ENCODE data around the gene GJB6.
"Not testable (repeated sequence)": the region's sequence is repeated elsewhere in the genome, so short reads cannot be mapped to it uniquely, and the experiment has no call there.

GJB6 gene

DNA sequence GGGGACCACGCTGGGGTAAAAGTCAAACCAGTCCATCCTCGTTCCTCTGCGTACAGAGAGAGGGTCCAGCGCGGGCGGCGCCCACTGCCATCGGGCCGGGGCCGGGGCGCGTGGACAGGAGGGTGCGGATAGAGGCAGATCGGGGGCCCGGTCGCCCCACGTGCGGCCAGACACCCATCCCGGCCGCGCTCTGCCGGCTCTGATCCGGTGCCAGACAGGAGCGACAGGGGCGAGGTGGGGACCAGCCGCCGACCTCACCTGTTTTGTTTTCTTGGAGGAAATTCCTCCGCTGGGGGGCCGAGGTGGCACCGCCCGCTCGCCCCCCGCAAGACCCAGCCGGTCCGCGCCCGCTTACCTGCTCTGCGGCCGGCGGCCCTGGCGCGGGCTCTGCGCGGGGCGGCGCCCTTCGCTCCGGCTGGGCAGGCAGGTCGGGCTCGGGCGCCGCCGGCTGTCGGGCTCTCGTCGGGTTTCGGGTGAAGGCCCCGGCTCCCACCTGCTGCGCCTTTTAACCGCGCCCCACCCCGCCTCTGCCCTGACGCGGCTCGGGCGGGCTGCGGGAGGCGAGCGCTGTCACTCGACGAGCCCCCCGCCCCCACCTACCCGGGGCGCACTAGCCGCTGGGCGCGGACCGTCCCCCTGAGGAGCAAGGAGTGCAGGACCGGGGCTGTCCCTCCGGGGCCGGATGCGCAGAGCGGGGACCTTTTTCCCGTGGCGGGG, at the start of gene GJB6:
GJB6 (minus strand) TSS at position 481 of the 717 bp plus-strand sequence. CDS start 8,839 bp downstream, outside the sequence.
- no peak for DNase-seq (ENCODE audit: low spot score)

DNA sequence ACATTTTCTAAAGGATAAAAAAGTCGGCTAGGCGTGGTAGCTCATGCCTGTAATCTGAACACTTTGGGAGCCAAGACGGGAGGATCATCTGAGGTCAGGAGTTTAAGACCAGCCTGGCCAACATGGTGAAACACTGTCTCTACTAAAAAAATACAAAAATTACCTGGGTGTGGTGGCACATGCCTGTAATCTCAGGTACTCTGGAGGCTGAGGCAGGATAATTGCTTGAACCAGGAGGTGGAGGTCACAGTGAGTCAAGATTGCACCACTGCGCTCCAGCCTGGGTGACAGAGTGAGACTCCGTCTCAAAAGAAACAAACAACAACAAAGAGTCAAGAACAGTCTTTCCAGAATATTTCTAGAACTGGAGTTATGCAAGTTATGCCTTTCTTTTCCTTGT, 44.8 kb upstream of the GJB6 start:
- not testable (repeated sequence) for DNase-seq (ENCODE audit: low spot score)

DNA sequence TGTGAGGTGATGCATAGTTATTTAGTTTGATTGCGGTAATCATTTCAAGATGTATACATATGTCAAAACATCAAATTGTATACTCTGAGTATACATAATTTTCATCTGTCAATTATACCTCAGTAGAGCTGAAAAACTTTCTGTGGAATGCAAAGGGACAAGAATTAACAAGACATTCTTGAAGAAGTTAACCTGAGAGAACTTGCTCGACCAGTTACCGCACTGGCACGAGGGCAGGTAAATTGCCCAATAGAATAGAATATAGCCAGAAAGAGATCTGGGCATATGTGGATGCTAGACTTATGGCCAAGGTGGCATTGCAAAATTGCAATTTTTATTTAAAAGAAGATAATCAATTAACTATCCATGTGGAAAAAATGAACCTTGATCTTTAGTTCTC, 42.3 kb upstream of the GJB6 start:
- no peak for DNase-seq (ENCODE audit: low spot score)

DNA sequence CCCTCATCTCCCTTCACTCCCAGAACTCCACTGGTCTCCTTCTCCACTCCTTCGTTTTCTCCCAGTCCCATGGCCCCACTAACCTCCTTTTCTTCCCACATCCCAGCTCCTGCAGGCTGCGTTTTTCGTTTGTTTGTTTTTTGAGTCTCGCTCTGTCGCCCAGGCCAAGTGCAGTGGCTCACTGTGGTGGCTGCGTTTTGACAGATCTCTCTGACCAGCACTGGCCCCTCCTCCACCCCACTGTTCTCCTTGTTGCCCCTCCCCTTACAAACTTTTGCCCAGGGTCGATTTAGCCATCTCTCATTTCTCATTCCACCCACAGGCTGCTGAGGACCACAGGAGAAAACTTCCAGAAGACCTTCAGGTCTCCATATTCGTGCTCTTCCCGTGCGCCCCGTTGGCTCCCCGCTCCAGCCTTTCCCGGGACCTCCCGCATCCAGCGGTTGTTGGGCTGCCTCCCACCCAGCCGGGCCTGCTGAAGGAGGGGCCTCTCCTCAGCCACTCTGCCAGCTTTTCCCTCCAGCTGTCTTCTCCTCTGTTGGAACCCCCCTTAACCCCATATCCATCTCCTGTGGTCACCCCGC, 40.6 kb upstream of the GJB6 start:
- DNase-seq (ENCODE audit: low spot score) = no peak

DNA sequence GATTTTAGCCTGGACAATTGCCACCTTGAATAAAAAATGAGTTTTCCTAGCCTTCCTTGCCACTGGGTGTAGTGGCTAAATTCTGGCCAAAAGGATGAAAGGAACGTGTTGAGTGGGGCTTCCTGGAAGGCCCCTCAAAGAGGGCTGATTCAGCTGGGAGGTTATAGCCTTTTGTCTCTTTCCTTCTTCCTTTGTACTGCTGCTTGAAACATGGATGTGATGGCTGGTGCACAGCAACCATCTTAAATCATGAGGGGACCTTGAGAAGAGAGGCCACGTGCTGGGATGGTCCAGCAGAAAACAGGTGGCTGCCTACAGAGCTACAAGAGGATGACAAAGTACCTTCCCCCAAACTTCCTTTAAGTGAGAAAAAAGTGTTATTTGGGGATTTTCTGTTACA, 40.0 kb upstream of the GJB6 start:
- no peak for DNase-seq (ENCODE audit: low spot score)

DNA sequence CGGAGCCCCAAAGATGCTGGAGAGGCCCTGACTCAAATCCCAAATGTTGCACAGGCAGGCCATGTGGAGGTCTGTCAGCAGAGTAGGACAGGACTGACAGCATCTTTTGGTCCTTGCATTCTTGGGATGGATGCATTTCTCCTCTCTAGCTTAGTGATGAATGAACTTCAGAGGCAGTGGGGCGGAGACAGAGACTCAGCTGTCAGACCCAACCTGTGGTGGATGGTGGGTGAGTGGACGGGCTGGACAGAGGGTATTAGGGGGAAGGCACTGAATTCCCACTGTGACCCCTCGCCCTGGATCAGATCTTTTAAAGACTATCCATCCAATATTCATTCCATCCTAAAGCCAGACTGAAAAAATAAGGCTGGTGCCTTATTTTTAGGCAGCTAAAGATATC, 39.3 kb upstream of the GJB6 start:
- no peak for DNase-seq (ENCODE audit: low spot score)

DNA sequence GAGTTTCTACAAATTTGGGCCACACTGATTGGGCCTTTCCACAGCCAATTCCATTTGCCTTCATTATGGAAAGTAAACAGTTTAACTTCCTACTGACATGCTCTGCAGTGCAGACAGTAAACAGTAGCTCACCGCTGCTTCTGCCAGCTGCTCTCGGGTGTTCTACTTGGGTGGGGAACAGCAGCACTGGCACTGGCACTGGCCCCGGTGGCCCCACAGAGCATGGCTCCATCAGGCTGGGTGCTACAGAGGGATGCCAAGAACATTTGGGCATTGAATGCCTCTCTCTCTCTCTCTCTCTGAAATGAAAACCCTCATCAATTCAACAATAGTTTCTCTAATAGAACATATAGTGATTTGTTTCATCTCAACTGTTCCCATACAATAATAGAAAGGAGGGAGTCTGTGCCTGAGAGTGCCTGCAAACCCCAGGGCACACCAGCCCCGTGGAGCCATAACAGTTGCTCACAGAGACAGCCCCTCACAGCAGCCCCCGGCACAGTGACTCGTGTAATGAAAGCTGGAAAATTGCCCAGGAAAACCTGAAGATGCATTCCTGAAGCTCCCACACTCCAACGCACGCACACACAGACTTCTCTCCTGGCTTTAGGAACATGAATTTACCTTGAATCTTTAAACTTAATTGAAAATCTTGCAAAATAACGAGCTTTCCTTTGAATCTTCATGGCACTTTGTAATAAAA, 38.2 kb upstream of the GJB6 start:
- DNase-seq (ENCODE audit: low spot score) = no peak

DNA sequence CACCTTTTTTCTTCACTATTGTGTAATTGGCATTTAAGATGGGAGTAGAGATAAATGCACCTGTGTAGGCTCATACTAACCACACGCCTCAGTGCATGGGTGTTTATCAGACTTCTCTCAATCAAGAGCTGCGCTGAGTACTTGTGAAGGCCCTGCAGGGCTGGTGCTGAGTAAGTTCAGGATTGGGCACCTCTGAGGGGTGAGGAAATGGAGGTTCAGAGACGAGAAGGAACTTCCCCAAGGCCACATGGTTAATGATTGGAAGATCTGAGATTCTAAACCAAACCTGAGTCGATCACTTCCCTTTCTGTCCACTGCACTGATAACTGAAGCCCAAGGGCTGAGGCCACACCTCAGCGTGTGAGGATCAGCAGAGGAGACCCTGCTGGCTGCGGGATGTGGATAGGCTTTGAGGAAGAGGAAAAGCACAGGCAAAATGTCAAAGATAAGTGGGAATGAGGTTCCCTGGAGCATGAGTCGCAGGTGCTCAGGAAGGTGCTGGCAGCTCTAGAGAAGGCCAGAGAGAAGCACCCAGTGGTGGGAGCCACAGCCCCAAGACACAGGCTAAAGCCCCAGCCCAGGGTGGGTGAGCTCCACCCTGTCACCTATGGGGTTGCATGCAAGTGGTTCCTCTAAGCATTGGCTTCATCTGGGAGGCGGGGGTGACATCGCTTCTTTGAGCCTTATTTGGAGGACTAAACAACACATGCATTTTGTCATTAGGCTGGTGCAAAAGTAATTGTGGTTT, 32.3 kb upstream of the GJB6 start:
- DNase-seq (ENCODE audit: low spot score) = no peak

DNA sequence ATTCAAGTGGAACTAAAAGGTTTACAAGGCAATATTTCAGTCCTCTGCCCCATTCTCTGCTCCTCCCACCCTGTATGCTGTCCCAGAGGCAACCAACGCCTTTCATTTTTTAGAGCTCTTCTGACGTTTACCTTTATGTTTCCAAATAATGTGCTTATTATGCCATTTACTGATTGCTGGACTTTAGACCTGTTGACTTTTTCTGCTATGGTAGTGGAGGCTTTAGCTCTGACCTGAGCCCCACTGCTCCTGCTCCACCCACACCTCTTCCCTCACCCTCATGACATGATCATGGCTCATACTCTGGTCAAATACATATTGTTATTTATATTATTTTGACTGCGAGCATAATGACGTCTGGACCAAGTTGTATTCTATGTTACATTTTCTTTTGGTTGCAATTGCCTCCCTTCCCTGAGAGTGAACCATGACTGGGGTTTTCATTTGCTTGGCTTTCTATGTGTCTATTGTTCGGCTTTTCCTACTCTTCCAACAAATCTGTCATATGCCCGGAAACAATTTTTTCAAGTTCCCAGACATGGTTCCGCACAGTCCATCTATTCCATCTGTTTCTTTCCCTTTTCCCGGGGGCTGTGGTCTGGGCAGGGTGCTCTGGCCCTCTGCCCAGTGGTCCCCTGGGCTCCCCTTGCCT, 31.4 kb upstream of the GJB6 start:
- DNase-seq (ENCODE audit: low spot score) = no peak

DNA sequence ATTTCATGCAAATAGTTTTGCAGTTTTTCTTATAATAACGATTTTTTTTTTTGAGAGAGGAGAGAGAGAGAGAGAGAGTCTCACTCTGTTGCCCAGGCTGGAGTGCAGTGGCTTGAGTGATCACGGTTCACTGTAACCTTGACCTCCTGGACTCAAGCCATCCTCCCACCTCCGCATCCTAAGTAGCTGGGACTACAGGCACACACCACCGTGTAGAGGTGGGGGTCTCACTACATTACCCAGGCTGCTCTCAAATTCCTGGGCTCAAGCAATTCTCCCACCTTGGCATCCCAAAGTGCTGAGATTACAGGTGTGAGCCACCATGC, 26.8 kb upstream of the GJB6 start:
- DNase-seq (ENCODE audit: low spot score) = no peak

DNA sequence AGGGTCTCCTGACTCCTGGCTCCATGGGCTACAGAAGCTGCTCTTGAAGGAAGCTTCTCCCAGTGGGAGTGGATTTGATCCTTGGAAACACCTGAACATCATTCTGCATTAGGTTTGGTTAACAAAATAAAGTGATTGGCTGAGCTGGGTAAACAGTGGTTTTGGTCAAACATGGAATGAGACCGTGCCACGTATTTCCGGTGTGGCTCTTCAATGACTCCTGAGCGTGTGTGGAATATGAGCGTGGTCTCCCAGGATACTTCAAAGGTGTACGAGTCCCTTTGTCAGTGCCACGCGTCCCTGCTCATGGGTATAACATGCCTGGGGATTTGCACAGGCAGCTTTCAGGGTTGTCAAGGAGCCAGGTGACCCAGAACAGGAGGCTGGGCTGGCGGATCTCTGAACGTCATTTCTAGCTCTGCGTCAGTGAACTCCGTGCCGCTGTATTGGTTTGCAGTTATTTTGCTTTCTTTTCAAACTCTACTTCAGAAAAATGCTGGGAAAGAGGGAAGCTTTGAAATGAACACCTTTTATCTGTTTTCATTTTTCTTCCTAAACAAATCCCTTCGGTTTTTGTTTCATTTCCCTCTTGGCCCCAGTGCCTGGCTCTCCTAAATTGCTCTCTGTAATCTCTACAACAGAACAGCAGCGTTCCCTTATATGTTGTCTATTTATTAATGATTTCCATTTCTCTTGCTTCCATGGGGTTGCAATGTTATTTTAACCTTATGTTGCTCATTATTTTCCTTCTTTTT, 26.3 kb upstream of the GJB6 start:
- no peak for DNase-seq (ENCODE audit: low spot score)

DNA sequence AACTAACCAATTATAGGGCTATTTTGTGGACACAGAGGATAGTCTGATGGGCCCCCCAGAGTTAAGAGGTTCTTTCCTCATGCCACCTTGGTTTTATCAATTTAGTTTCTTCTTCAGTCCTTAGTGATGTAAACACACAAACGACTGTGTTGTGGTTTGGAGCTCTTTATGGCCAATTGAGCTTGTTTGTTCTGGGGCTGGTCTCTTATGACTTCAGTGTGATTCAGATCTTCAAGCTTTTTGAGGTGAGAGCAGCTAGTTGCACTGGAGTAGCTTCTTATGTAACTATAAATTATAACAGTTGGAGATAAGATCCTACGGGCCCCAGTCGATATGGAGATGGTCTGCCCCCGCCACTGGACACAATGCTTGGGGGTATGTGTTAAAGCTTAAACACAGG, 22.0 kb upstream of the GJB6 start:
- no peak for DNase-seq (ENCODE audit: low spot score)

DNA sequence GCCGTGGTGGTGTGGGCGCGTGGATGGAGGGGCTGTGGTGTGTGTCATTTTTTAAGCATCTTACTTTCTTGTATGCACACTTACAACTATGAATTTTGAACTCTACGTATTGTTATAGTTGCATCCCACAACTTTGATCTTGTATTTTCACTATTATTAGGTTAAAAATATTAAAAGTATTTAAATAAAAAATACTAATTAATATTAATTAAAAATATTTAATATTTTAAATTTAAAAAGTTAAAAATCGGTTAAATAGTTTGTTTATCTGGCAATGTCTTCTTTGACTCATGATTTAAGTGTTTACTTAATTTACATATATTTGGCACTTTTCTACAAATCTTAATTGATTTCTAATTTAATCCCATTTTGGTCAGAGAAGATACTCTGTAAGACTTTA, 17.8 kb upstream of the GJB6 start:
- no peak for DNase-seq (ENCODE audit: low spot score)

DNA sequence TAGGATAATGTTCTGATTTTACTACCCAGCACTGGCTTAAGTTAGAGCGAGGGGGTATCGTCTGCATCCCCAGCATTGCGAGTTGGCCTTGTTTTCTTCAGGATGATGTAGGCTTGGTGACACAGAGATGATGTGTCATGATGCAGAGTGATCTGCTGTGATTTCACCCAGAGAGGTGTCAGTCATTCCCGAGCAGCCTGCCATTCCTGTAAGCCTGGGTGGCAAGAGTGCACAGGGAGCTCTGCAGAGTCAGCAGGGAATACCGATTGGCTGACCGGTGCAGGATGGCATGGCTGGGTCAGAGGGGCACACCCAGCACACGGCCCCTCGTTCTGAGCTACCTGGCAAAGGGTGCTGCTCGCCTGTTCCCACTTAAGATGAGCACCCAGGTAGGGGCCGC, 15.8 kb upstream of the GJB6 start:
- DNase-seq (ENCODE audit: low spot score) = no peak

DNA sequence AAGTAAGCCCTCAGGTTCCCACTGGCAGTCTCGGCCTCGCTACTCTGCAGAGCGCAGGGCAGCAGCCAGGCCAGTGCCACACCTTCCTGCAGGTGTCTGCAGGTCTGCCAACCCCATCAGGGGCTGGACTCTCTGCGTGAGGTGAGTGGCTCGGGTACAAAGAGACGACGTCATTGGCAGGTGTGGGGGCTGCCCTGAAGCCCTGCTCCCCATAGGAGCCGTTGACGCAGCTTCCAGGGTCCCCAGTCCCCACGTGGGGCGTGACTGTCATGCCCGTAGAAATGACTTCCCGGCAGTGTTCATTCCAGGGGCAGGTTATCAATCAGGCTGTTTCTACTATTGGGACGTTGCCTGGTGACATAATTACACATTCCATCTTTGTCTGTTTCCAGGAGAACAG, 15.3 kb upstream of the GJB6 start:
- DNase-seq (ENCODE audit: low spot score) = no peak

DNA sequence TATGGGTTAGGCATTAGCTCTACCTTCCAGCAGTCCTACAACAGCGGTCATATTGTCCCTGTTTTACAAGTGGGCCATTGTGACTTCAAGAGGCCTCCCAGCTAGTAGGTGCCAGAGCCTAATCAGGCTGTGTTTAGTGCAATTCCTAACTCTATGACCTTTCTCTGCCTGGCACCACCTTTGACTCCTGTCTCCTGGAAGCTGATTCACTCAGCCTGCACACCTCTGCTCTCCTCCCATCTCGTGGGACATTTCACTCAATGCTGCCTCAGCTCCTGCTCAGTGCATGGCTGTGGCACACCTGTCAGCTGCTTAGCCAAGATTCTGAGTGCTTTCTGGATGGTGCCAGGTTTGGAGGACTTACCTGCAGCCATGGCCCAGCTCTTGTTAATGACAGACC, 9.5 kb upstream of the GJB6 start:
- no peak for DNase-seq (ENCODE audit: low spot score)

DNA sequence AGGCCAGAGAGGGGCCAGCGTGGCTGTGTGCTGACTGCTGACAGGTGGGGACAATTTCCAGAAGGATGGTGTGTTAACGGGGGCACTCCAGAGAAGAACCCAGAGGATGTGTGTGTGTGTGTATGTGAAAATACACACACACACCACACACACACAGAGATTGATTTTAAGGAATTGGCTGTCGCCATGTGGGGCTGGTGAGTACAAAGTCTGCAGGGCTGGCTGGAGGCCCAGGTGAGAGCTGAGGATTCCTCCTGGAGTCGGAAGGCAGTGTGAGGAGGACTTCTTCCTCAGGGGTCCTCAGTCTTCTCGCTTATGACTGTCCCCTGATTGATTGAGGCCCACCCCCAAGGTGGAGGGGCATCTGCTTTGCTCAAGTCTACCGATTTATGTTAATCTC, 7.6 kb upstream of the GJB6 start:
- no peak for DNase-seq (ENCODE audit: low spot score)

DNA sequence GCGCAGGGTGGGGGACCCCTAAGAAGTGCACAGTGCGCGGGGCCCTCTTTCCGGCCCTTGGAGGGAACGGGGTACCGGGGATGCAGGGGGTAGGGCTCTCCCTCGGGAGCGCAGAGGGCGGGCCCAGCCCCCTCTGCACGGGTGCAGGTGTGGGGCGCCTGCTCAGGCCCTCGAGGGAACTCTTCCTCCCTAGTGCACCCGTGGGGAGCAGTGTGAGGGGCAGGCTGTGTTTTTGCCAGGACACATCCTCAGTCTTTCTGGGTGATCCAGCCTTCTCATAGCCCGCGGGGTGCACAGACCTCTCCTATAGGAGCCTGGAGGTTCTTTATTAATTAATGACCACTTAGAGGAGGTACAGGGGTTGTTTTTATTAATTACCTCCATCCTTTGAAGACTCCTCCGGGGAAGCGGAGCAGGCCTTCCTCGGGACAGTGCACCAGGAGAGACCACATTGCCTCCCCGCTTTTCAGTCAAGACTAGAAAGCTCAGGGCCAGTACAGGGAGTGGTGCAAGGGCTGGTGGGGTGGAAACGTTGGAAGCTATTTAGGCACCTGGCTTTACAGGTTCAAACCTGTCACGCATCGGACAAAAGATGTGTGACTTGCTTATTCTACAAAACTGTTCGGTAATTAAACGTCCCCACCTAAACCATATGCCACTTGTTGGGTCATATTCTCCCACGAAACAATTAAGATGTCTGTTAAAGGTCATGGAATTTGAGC, 598 bp upstream of the GJB6 start:
- DNase-seq (ENCODE audit: low spot score) = no peak

DNA sequence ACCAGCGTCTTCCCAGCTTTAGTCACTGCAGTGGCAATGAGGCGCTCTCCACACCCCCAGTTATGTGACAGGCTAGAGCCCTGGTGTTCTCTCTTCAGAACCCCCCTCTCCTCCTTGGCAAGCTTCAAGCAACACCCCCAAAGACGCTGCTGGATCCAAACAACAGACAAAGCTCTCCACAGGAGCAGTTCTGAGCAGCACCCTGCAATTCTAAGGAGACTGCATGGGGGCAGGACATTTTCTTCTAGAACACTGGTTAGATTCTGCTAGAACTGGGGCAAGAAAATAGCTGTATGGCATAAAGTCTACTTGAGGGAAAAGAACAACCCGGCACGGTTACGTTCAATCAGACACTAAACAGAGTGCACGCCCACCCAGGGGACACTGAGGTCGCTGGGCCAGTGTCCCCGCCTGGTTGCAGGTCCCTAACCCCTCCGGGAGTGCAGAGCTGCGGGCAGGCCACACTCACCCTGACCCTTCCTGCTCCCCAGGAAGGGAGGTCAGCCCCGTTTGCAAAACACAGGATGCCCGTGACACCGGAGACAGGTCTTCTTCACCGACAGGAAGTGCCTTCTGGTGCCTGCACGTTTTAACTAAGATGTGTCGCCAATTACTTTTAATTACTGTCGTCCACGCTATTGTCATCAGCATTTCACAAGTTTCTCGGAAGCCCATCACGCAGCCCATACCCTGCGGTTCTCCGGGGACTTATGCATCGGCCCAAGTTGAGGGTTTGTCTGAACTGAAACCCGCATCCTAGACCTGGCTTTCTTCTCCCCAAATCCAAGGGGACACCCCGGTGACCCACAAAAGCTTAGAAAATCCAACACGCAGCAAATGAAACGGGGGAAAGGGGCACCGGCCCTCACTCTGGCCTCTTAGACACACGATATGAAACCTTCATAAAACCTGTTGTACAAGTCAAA, 943 bp downstream of the GJB6 start:
- DNase-seq (ENCODE audit: low spot score) = no peak

DNA sequence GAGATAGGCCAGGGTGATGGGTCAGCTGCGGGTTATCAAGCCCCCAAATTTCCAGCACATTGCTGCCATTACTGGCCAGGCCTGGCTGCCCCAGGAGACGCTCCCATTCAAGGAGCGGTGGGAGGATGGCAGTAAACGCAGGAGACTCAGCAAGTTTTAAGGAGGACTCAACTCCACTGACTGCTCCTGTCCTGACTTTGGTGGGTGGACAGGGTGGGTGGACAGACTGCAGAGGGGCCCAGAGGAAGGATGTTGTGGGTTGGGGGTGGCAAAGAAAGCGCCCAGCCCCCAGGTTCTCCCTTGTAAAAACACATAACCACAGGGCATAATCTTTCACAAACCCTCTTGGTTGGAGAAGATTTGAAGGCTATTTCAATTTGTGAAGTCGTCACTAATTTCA, 4.4 kb downstream of the GJB6 start:
- DNase-seq (ENCODE audit: low spot score) = no peak
